H9 (cell line): ENCODE data around the gene MSI2. TPM values are rescaled to one million over a fixed set of nuclear protein-coding genes. Genes with fewer than 3 reads are reported as not detected.

Source experiments
- DNase-seq: peaks from one replicate; pipeline ENCODE4 v3.0.0-alpha.2; 2017
- H2AFZ ChIP-seq: one replicate; pipeline ENCODE4 v1.6.1; 2013; ENCODE audit warnings: mild to moderate bottlenecking, low read length, control low read depth, moderate library complexity
- H2AK5ac ChIP-seq: 2 replicates; pipeline ENCODE4 v1.6.1; 2013; ENCODE audit warnings: low read length, control low read depth, mixed read lengths; ENCODE audit not compliant: insufficient read length
- H2BK120ac ChIP-seq: one replicate; pipeline ENCODE4 v1.6.1; 2013; ENCODE audit warnings: low read depth, mild to moderate bottlenecking, low read length, control low read depth, inconsistent platforms; ENCODE audit not compliant: poor library complexity, severe bottlenecking
- H2BK12ac ChIP-seq: 2 replicates; pipeline ENCODE4 v1.6.1; 2013; ENCODE audit warnings: low read length, control low read depth, mixed read lengths, low read depth; ENCODE audit not compliant: insufficient read length
- H2BK15ac ChIP-seq: 2 replicates; pipeline ENCODE4 v1.6.1; 2013; ENCODE audit warnings: low read depth, low read length, control low read depth
- H2BK20ac ChIP-seq: one replicate; pipeline ENCODE4 v1.6.1; 2013; ENCODE audit warnings: low read depth, mild to moderate bottlenecking, low read length, control low read depth, inconsistent platforms; ENCODE audit not compliant: poor library complexity, severe bottlenecking
- H2BK5ac ChIP-seq: 2 replicates; pipeline ENCODE4 v1.6.1; 2013; ENCODE audit warnings: low read length, control low read depth, mixed read lengths; ENCODE audit not compliant: insufficient read length
- H3K14ac ChIP-seq: 2 replicates; pipeline ENCODE4 v1.6.1; 2013; ENCODE audit warnings: low read length, control low read depth; ENCODE audit not compliant: insufficient read depth
- H3K18ac ChIP-seq: 2 replicates; pipeline ENCODE4 v1.6.1; 2013; ENCODE audit warnings: low read depth, mild to moderate bottlenecking, mixed read lengths, low read length, control low read depth; ENCODE audit not compliant: insufficient read length
- H3K23ac ChIP-seq: 2 replicates; pipeline ENCODE4 v1.6.1; 2013; ENCODE audit warnings: low read length, control low read depth, mixed read lengths, low read depth; ENCODE audit not compliant: insufficient read length
- H3K23me2 ChIP-seq: 2 replicates; pipeline ENCODE4 v1.6.1; 2013; ENCODE audit warnings: low read depth, mild to moderate bottlenecking, mixed read lengths, low read length, control low read depth; ENCODE audit not compliant: insufficient read length, poor library complexity, severe bottlenecking
- H3K27ac ChIP-seq: 2 replicates; pipeline ENCODE4 v1.5.1; 2013; ENCODE audit warnings: low read length, control low read depth, mixed read lengths, low read depth; ENCODE audit not compliant: insufficient read length
- H3K27me3 ChIP-seq: 2 replicates; pipeline ENCODE4 v1.6.1; 2013; ENCODE audit warnings: low read length, control low read depth, inconsistent platforms; ENCODE audit not compliant: insufficient read depth
- H3K4ac ChIP-seq: 2 replicates; pipeline ENCODE4 v1.6.1; 2013; ENCODE audit warnings: low read depth, mild to moderate bottlenecking, control low read depth, inconsistent platforms, low read length, moderate library complexity
- H3K4me1 ChIP-seq: 2 replicates; pipeline ENCODE4 v1.6.1; 2013; ENCODE audit warnings: low read length, control low read depth, inconsistent platforms; ENCODE audit not compliant: insufficient read depth
- H3K4me2 ChIP-seq: 2 replicates; pipeline ENCODE4 v1.6.1; 2013; ENCODE audit warnings: low read length, control low read depth, mixed read lengths; ENCODE audit not compliant: insufficient read length, insufficient read depth
- H3K56ac ChIP-seq: 2 replicates; pipeline ENCODE4 v1.6.1; 2013; ENCODE audit warnings: low read depth, mild to moderate bottlenecking, mixed read lengths, low read length, control low read depth; ENCODE audit not compliant: insufficient read length
- H3K79me1 ChIP-seq: 2 replicates; pipeline ENCODE4 v1.6.1; 2013; ENCODE audit warnings: low read depth, mild to moderate bottlenecking, moderate library complexity, low read length, control low read depth, inconsistent platforms; ENCODE audit not compliant: insufficient read depth, poor library complexity, severe bottlenecking
- H3K79me2 ChIP-seq: 2 replicates; pipeline ENCODE4 v1.6.1; 2013; ENCODE audit warnings: low read length, control low read depth, inconsistent platforms; ENCODE audit not compliant: insufficient read depth
- H3K9ac ChIP-seq: 2 replicates; pipeline ENCODE4 v1.6.1; 2013; ENCODE audit warnings: low read length, control low read depth, mixed read lengths; ENCODE audit not compliant: insufficient read length; ENCODE audit errors: extremely low read depth
- H3K9me3 ChIP-seq: one replicate; pipeline ENCODE4 v1.6.1; 2013; ENCODE audit warnings: low read depth, low read length, inconsistent platforms; ENCODE audit not compliant: control insufficient read depth
- H3T11ph ChIP-seq: one replicate; pipeline ENCODE4 v1.6.1; 2013; ENCODE audit warnings: mild to moderate bottlenecking, low read length, control low read depth, inconsistent platforms
- H4K20me1 ChIP-seq: one replicate; pipeline ENCODE4 v1.6.1; 2013; ENCODE audit not compliant: control insufficient read depth, insufficient read length, insufficient read depth
- H4K5ac ChIP-seq: 2 replicates; pipeline ENCODE4 v1.6.1; 2013; ENCODE audit warnings: low read depth, mild to moderate bottlenecking, mixed read lengths, low read length, control low read depth; ENCODE audit not compliant: insufficient read length
- H4K8ac ChIP-seq: replicated peaks from 2 replicates; pipeline ENCODE4 v1.6.1; 2013; ENCODE audit warnings: low read length, control low read depth, mixed read lengths, low read depth; ENCODE audit not compliant: insufficient read length
- H4K91ac ChIP-seq: 2 replicates; pipeline ENCODE4 v1.6.1; 2013; ENCODE audit warnings: low read depth, mild to moderate bottlenecking, moderate library complexity, mixed read lengths, low read length, control low read depth; ENCODE audit not compliant: insufficient read length
- H3K27ac Mint-ChIP-seq, 3 experiments: 2 replicates in 2 of 3; 3 replicates in 1 of 3; pipeline ENCODE4 v1.8.0; 2020 to 2021; ENCODE audit warnings: mixed read lengths in 3 of 3, mild to moderate bottlenecking in 1 of 3, moderate library complexity in 1 of 3
- H3K27me3 Mint-ChIP-seq: 2 replicates; pipeline ENCODE4 v1.8.0; 2021; ENCODE audit warnings: low read depth, mild to moderate bottlenecking, moderate library complexity, mixed read lengths
- H3K36me3 Mint-ChIP-seq, 3 experiments: 2 replicates in 2 of 3; 3 replicates in 1 of 3; pipeline ENCODE4 v1.8.0; 2020 to 2021; ENCODE audit warnings: low read depth in 3 of 3, mixed read lengths in 3 of 3; ENCODE audit not compliant: insufficient read depth in 1 of 3
- H3K4me1 Mint-ChIP-seq, 2 experiments: 2 replicates each; pipeline ENCODE4 v1.8.0; 2020; ENCODE audit warnings: mixed read lengths in 2 of 2
- H3K4me3 Mint-ChIP-seq, 2 experiments: 2 replicates in 1 of 2; 3 replicates in 1 of 2; pipeline ENCODE4 v1.8.0; 2020 to 2021; ENCODE audit warnings: mild to moderate bottlenecking in 2 of 2, mixed read lengths in 2 of 2, moderate library complexity in 1 of 2
- H3K9me3 Mint-ChIP-seq, 2 experiments: 2 replicates in 1 of 2; 3 replicates in 1 of 2; pipeline ENCODE4 v1.8.0; 2020; ENCODE audit warnings: mild to moderate bottlenecking in 2 of 2, mixed read lengths in 2 of 2, moderate library complexity in 1 of 2
- CTCF ChIP-seq: fragments of 200-600 bp; sonication (generic); conservative IDR thresholded peaks from 3 replicates; pipeline ENCODE4 v1.8.0; 2021; ENCODE audit warnings: antibody characterized with exemption, mild to moderate bottlenecking
- WGBS: extraction: QIAGEN DNeasy Blood & Tissue Kit; methylation state at CpG from one replicate; pipeline ENCODE4 v1.1.7; 2013; ENCODE audit warnings: missing lambda C conversion rate, low lambda C conversion rate, mixed read lengths; ENCODE audit not compliant: insufficient read length; ENCODE audit errors: extremely low coverage; 5-methylcytosine and 5-hydroxymethylcytosine counted together
- total RNA-seq: library from RNA; stranded (reverse); gene quantifications from 2 replicates; pipeline ENCODE4 v1.2.1, GENCODE V29; 2021

The MSI2 gene
- total RNA-seq, 1 experiment from 2014 or later = 98.5 TPM

- H2BK20ac ChIP-seq = no peak overlapping the region
- no peak for TF ChIP-seq CTCF
- H3K27me3 Mint-ChIP-seq = no peaks in the 10 kb centered on the region; the same call in none of the 2 replicates
These were observed 98.3 kb downstream of the MSI2 start for GRCh38 chr17:57354673-57355072.

More at GRCh38 chr17:57354673-57355072, 98.3 kb downstream of the MSI2 start:
- Histone ChIP-seq H3K79me1 (no peaks in the 10 kb centered on the region), H3K23me2 (no peaks in the 10 kb centered on the region), H3K27ac (no peak overlapping the region), H3K4me2 (no peak overlapping the region), H3K9ac (no peak overlapping the region), H3K4ac (no peak overlapping the region), H2BK15ac (no peak overlapping the region), H3K14ac (no peak overlapping the region), H3K56ac (no peak overlapping the region), H2BK120ac (no peak overlapping the region), H3K23ac (no peak overlapping the region), H3T11ph (no peak overlapping the region), H2BK5ac (no peak overlapping the region), H3K18ac (no peak overlapping the region), H3K4me1 (no peaks in the 10 kb centered on the region; the same call in 1 of the 2 replicates), H4K5ac (no peak overlapping the region), H4K8ac (no peak overlapping the region), H2AK5ac (no peak overlapping the region), H4K91ac (no peak overlapping the region), H3K9me3 (no peaks in the 10 kb centered on the region), H4K20me1 (no peaks in the 10 kb centered on the region), H3K79me2 (no peaks in the 10 kb centered on the region), H2BK12ac (no peak overlapping the region), H3K27me3 (no peaks in the 10 kb centered on the region), H2AFZ (no peak overlapping the region)
- WGBS = no CpG with 5 or more reads among the region's 2 CpGs
- DNase-seq = no peak
- Mint-ChIP-seq H3K9me3 (no peaks in the 10 kb centered on the region), H3K27ac (0 out of 7 replicates have a peak overlapping the region, but pooled peaks of 1 of the 3 experiments have one; percentile 6), H3K4me1 (peaks cover 34 to 52% of the 10 kb centered on the region in 2 experiments), H3K36me3 (peaks cover 2 to 12% (median 5%) of the 10 kb centered on the region in 3 experiments; a peak in 5 of 7 replicates), H3K4me3 (no peak overlapping the region)
